Measurements from ENCODE around the gene BRWD1.
A peak's percentile ranks its signal among the peaks of the same experiment; 100 is the strongest.

BRWD1 gene

DNA sequence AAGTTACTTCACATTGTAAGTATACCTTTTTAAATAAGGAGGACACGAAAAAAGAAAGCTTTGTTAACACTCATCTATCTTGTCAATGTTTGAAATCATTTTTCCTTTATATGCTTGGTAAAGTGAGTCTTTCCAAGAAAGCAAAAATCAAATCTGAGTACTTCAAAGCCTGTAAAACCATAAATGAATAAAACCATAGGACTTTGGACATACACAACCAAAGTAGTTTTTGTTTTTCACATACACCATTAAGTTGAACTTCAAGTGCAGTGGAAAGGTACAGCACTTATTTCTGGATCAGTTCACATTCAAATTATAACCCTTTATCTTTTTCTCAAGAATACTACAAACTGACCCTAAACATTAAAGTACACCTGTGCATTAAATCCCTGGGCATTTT is 120.1 kb downstream of the BRWD1 start:
- DNase-seq: no peak

- DNase-seq: no peak
Measured at GRCh38 chr21:39189857-39190604, 123.4 kb downstream of the BRWD1 start.

GRCh38 chr21:39188521-39189139 is 124.8 kb downstream of the BRWD1 start:
- DNase-seq: no peak

DNA sequence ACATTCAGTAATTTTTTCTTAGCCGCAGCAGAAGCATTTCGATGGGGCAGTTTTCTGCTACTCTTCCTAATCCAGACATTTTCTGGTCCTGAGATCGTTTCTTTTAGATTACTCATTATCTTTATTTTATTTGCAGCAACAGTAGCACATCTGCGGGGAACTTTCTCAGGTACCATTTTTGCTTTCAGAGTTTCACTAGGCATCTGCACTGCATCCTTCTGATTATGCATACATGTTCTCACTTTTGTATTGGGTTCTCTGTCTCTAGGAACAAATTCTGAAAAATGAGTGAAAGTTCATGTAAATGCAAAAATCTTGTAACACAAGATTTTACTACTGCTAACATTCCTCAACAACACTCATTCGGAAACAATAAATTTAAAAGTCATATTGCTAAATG is 126.3 kb downstream of the BRWD1 start:
- no peak for DNase-seq

DNA sequence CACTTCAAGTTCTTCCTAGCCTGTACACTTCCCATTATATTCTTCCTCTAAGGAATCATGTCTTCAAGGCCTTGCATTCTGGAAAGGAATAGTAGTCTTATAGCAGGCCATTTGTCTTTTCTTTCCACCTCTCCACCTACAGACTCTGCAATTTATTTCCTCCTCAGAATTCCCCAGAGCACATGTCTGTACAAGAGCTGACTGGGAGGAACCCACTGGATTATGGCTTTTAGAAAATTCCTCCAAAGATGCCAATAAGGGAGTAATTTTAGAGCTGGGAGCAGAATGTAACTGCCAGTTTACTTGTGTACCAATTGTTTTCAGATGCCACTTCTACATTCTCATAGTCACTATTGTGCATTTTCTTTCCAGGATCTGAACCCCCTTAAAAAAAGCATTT is 126.8 kb downstream of the BRWD1 start:
- DNase-seq: no peak

DNA sequence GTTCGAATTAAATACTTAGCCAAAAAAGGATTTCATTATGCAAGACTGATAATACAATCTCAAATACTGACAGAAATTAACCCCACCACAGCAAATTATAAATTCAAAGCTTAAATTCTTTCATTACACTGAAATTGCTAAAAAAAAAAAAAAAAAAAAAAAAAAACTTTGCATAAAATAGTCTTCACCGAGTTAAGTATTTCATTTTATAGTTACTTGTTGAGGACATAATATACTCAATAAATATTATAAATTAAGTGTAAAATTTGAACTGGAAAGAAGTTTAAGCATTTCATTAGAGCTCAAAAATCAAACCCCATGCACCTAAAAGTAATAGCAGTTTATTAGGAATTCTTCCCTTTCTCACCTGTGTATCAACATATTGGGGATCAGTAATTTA is 128.3 kb downstream of the BRWD1 start:
- DNase-seq: no peak

GRCh38 chr21:39184050-39184980 is 129.1 kb downstream of the BRWD1 start:
- no peak for DNase-seq

GRCh38 chr21:39183272-39184049 is 130.0 kb downstream of the BRWD1 start, which contains the start of gene PSMG1:
PSMG1 (minus strand) TSS chr21:39183451; CDS start chr21:39183385, 66 bp downstream.
- peak; percentile 93 to 96 for DNase-seq

- DNase-seq: no peak
Measured at GRCh38 chr21:39182484-39183271, 130.8 kb downstream of the BRWD1 start.

DNA sequence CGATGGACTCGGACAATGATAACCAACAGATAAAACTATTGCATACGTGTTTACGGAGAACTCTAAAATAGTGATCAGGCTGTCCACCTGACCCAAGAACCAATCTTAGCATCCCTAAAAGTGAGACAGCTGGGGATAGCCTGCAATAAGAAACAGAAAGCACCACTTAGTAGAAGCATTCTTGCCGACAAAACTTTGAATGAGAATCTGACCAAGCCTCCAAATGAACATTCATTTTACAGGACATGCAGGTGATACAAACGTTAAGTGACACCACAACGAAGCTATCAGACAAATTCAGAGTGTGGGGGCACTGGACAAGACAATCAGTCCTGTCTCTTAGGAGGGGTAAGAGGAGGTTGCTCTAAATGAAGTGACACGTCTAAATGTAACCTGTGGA is 131.4 kb downstream of the BRWD1 start:
- no peak for DNase-seq

DNA sequence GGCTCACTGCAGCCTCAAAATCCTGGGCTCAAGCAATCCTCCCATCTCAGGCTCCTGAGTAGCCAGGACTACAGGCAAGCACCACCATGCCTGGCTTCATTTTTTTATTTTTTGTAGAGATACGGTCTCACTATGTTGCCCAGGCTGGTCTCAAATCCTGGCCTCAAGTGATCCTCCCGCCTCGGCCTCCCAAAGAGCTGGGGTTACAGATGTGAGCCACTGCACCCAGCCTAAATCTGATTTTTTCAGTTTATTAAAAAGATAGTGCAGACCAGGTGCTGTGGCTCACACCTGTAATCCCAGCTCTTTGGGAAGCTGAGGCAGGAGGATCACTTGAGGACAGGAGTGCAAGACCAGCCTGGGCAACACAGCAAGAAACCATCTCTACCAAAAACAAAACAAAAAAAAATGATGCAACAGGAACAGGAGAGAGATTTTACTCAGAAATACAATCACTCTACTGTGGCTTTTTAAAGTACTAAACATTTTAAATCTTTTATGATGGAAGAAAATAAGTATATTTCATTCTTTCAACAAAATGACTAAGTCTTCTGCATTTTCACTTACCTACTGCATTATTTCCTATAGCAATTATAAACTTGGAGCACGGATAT is 132.1 kb downstream of the BRWD1 start:
- DNase-seq: no peak

DNA sequence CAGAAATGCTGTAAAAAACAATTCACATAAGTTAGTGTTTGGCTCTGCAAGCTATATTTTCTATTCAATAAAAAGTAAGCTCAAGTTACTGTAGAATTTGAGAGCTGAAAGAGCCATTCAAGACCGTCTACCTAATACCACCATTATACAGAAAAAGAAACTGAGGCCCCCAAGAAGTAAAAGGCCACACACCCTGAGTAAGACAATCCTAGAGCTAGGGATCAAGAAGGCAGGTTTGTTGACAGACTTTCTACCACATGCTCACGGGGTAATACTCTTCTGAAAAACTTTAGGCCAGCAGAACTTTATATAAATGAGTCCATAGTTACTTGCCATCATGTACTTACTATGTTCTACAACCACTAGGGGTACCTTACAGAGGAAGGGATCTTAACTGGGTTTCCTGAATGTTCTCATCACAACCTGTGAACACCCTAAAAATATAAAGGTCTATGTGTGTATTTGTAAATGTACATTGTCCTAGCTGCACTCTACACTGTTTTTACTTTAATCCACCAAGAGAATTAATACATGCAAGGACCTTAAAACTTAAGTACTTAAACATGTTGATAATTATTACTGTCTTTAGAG is 132.9 kb downstream of the BRWD1 start:
- no peak for DNase-seq

GRCh38 chr21:39178421-39178820 is 135.0 kb downstream of the BRWD1 start:
- DNase-seq: no peak

DNA sequence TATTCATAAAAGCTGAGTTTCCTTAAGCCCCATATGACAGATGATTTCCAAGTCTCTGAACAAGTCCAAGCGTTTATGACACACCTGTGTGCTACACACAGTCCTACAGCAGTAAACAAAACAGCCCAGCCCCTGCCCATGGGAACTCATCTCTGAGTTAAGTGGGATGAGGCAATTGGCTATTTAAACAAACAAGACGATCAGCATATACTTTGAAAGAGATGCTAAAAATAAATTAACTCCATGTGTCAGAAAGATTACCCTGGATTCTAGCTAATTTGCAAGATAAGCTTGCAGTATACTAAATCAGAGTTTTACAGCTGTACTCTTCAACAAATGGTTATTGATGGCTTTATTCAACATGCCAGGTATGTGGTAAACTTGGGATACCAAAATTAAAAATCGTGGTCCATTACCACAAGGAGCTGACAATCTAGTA is 137.1 kb downstream of the BRWD1 start:
- no peak for DNase-seq

- no peak for DNase-seq
Measured at GRCh38 chr21:39175665-39176064, 137.8 kb downstream of the BRWD1 start.

DNA sequence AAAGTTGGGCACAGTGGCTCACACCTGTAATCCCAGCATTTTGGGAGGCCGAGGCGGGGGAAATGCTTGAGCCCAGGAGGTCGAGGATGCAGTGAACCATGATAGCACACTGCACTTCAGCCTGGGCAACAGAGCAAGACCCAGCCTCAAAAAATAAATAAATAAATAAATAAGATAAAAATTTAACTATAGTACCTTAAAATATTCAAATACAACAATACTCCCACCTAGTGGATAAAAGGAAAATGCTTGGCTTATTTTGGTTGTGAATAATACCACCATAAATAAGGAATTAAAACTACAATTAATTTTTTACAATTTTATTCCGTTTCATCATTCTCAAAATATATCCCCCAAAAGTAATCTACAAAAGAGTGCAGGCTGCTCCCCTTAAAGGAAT is 138.3 kb downstream of the BRWD1 start:
- DNase-seq: no peak

GRCh38 chr21:39173716-39174680 is 139.4 kb downstream of the BRWD1 start:
- no peak for DNase-seq

DNA sequence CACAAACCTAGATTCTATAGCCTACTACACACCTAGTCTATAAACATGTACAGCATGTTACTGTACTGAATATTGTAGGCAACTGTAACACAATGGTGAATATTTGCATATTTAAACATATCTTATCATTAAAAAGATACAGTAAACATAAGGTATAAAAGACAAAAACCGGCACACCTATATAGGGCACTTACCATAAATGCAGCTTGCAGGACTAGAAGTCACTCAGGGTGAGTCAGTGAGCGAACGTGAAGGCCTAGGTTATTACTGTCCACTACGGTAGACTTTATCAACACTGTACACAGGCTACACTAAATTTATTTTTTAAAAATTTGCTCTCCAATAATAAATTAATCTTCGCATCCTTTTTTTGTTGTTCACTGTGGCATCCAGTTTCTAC is 143.5 kb downstream of the BRWD1 start:
- DNase-seq: no peak

DNA sequence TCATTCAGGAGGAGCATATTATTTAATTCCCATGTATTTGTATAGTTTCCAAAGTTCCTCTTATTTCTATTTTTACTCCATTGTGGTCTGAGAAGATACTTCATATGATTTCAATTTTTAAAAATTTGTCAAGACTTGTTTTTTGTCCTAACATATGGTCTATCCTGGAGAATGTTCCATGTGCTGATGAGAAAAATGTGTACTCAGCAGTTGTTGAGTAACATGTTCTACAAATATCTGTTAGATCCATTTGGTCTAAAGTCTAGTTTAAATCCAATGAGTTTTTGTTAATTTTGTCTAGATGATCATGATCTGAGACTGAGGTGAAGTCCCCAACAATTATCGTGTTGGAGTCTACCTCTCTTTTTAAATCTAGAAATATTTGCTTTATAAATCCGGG is 144.6 kb downstream of the BRWD1 start:
- no peak for DNase-seq

GRCh38 chr21:39164523-39164922 is 148.9 kb downstream of the BRWD1 start:
- no peak for DNase-seq

All from stimulated activated CD4-positive, alpha-beta T cell treated with anti-CD3 and anti-CD28 coated beads, Interleukin-4, amount 100 ng/mL, for 4 hours (primary cell).